ENCODE measurements around the gene NTRK3.

Gene NTRK3

DNA sequence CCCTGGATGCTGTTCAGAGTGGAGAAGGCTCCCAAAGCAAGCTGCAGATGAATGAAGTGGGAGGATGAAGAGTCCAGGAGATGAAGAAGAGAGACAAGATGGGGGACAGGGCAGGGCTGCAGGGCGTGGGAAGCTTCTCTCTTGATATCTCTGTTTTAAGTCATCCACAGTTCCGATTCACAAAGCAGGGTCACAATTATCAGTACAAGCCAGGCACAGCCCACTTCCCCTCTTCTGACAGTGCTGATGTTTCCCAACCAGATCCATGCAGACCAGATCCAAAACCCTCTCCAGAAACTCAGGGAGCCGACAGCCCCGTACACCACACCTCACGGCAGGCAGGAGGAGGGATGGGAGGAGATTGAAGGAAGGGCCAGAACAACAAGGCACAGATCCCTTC, 31.1 kb downstream of the NTRK3 start:
- DNase-seq = no peak

DNA sequence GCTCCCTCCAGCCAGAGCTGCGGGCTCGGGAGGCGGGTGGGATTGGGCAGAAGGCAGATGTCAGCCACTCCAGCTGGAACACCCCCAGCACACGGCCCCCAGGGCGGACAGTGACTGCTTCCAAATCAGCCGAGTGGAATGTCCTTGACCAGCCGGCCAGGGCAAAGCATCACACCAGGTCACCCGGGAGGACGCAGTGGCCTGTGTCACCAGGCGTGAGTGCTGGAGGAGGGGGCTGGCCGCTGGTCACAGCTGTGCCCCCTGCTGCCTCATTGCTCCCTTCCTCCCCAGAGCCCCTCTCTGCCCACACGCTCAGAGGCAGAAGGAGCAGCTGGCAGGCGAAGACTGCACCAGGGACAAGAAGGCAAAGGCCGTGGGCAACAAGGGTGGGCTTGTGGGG, 33.5 kb downstream of the NTRK3 start:
- no peak for DNase-seq

DNA sequence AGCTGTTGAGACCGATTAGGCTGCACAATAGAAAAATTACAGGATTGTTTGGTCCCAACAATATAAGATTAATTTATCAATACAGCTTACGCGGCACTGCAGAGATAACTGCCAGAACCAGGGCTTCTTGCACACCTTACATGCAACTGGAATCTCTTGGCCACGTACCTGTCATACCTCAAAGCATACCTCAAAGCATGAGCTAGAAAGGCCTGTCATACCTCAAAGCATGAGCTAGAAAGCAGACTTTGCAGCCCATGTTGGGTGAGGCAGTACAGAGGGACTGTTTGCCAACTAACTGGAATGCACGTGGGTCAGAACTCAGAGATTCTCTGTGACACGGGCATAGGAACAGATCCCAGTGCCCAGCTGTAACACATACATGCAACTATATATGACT, 34.7 kb downstream of the NTRK3 start:
- DNase-seq = no peak

DNA sequence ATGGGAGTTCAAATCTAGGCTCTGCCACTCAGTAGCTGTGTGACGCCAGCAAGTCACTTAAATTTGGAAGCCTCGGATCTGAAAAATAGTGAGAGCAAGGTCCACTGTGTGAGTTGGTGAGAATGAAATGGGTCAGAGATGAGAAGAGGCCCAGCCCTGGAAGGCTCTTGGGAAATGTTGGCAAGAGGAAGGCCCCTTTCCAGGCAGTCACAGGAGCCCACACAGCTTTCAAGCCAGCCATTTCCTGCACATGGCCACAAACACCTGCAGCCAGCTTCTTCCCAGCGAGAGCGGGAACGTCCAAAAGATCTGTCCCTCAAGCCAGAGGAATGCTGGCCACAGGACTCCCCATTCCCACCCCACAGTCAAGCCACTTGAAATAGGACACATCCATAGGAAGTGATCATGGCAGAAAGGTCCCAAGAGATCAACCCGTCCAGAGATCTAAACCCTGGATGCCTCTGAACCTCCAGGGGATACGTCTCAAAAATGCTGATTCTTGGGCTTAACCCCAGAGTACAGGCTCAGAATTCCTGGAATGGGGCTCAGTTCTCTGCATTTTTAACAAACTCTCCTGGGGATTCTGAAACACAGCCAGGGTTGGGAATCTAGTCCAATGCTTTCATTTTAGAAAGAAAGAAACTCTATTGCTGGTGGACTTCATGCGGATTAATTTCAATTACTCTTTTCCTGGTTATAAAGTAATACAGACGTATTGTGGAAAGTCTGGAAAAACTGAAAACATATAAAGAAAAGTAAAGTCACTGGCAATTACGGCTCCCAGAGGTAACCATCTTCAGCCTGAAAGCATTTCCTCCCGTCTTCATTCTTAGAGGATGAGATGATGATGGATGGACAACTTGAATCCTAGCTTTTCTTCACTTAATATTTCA, 35.9 kb downstream of the NTRK3 start:
- no peak for DNase-seq

DNA sequence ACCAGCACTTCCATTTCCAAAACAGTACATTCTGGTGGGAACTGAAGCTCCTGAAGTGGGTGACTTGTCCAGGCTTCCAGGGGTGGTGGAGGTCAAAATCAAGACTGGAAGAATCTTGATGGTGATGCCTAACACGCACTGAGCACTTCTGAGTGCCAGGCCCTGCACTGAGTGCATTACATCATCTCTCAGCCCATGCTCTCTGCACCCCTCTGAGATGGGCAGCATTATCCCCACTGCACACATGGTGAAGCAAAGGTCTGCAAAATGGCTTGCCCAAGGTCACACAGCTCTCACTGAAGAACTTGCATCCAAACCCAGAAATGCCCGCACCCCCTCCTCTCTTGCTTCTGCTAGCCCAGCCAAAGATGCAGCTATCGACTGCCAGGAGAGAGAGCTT, 36.9 kb downstream of the NTRK3 start:
- no peak for DNase-seq

DNA sequence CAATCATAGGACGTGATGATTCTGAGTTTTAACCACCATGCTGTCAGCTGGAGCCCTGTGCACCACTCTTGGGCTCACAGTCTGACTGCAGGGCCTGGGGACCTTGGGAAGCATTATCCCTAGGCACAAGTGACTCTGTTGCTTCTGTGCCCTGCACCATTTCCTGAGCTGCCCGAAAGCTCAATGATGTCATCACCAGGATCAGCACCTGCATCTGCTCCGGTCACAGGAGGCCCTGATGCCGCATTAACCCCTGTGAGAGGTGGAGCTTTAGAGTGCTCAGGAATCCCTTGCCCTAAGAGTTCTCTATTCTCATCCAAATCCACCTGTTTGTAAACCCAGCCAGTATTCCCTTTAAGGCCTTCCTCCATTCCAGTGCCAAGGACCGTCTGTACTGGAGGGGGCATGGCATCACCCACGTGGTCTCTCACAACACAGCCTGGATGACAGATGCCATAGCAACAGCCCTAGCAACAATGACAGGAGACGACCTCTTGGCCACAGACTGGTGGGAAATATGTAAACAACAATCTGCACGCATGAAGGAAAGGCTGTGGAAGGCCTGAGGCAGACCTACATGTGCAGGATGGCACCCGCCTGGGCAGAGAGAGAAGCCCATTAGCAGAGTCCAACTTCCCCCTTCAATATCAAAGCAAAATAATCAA, 37.9 kb downstream of the NTRK3 start:
- peak; percentile 8 for DNase-seq

DNA sequence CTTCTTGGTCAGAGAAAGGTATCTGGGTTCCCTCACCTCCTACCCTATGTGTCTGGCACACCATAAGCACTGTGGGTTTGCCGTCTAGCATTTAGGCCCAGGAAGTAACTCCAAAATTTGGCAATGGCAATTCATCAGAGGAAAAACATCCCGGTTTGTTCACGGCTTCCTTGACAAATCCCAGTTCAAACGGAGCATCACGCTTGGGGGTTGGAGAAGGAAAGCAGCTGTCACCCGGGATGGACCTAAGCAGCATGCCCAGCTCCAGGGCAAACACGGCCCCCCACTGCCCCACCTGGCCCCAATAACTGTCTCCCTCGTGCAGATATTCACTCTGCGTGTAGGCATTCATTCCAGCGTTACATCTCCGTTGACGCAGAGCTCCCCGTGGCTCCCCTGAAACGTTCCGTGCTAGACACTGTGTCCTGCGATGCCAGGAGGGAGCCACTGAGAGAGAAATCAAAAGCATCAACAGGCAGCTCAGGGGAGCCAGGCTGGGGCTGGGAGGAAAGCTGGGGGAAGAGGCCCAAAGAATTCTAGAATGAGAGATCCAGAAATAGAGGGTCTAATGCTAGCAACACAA, 41.4 kb downstream of the NTRK3 start:
- DNase-seq = no peak

DNA sequence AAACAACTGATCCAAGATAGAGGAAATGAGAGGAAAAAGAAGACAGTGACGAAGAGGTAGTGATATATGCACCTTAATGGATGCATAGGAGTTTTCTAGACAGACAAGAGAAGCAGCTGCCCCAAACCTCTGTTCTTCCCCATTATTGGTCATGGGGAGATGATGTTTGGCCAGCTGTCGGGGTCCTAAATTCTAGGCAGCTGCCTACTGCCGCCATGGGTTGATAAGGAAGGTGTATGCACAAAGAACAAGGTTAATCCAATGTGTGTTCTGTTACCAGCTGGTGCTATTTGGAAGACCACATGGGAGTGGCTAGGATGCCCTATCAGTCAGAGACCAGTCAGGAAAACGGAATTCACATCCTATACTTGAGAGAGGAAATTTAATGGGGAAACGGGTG, 47.4 kb downstream of the NTRK3 start:
- DNase-seq = no peak

DNA sequence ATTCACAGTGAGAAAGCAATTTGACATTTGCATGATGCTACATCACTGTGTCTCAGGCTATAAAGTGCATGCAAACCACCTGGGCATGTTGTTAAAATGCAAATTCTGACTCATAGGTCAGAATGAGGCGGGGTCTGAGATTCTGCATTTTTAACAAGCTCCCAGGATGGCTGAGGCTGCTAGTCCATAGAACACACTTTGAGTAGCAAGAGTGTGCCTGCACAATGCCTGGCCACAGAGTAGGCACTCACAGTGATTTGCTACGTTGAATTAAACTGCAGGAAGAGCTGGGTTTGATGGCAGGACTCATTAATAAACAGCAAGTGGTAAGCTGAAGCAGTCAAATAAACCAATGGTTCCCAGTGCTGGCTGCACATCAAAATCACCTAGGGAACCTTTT, 48.1 kb downstream of the NTRK3 start:
- DNase-seq = no peak

DNA sequence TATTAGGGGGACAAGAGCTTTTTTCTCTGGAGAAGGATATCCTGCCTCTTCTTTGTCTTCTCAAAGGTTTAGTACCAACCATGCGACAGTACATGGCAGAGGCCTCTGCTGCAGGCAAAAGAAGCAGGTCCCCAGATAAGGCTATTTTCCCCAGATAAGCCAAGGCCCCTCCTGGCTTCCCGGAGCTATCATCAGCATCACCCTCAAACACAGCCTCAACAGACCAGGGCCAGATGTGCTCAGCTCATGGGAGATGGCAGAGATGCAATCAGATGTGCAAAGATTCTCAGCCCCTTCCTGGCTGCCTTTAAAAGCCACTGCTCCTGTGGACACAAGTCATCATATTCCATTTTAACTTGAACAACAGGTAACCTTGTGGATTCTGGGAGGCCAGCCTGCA, 49.0 kb downstream of the NTRK3 start:
- no peak for DNase-seq

DNA sequence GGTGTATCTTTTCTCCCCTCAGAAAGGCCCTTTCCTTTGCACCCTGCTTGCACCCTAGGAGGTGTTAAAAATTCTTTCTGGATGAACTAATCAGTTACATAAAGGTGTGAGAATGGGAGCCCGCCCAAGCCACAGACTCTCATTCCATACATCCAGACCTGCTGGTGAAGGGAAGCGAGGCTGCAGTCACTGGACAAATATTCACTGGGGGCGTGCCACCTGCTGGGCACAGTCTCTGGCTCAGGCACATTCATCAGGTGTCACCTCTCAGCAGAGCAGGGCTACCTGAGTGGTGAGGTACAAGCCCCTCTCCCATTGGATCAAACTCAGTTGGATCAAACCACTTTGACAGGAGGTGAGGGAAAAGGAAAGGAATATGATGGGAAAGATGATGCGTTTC, 52.0 kb downstream of the NTRK3 start:
- no peak for DNase-seq

DNA sequence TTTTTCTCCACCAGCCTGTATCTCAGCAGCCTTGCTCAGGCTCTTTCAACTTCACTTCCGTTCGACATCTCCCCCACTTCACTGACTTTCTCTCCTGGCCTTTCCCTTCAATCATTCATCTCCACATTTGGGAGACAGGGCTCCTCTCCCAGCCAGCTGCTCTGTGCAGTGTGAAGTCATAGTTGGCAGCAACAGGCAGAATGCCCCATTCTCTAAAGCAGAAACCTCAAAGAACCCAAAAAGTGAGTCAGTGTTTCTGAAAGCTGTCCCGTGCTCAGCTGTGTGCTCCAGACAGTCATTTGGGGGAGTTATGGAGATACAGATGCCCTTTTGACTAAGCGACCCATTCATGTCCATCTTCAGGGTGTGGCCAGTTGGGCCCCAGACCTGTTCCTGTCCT, 54.3 kb downstream of the NTRK3 start:
- no peak for DNase-seq

DNA sequence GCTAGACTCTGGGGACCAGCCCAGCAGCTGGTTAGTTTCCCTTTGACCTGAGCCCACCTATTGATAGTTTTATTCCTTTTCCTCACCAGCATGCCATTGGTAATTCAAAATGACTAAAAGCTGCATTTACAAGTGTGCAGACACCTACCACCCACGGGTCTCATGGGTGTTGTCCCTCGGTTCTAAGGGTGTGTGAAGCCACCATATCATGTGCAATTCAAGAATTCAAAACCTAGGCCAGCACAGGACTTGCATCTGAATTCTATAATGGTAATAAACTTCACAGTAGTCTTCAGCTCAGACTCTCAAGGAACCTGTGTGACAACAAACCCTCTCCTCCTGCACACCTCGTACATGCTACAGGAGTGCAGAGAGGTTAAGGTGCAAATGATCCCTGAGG, 55.3 kb downstream of the NTRK3 start:
- DNase-seq = no peak

DNA sequence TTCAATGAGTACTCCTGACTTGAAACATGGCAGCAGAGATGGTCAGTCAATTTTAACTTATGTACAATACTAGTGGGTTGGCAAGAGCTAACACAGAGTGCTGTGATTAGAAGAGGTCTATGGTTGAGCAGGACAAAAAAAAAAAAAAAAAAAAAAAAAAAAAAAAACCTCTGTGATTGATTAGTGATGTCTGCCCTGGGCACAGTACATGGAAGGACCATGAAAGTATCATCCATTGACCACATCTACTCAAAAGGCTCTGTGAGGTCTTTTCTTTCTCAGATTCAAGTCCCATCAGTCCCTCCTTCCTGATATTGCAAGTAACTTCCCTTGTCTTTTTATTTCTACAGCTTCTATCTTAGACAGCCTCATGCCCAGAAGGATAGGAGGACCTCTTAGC, 59.6 kb downstream of the NTRK3 start:
- DNase-seq = no peak

DNA sequence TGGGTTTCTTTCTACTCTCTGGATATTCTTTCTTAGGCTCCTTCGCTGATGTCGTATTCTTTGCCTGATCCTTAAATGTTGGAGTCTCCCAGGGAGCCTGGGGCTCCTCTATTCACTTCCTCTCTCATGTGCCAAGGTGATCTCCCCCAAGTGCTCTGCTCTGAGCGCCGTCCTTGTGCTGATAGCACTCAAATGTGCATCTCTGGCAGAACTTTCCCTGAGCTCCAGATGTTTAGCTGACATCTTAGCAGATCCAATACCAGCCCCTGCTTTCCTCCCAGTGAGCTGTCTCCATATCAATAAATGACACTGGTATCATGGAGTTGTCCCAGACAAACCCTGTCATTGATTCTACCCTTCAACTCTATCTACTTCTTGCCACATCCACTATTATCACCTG, 62.4 kb downstream of the NTRK3 start:
- DNase-seq = no peak

DNA sequence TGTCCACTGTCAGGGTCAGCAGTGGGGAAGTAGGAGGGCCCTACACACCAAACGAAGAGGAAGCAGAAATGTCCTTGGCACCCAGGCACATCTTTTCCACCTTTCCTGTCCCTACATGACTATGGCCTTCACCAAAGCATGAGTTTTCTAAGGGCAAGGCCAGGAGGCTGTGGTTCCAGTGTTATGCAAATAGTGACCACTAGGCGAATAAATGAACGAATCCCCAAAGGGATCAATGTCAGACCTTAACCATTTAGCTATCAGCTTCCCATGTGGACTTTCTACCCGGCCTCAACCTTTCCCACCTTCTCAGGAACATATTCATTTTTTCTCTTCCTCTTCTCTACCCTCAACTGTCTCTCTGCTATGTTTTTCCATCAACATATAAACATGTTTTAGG, 63.1 kb downstream of the NTRK3 start:
- no peak for DNase-seq

DNA sequence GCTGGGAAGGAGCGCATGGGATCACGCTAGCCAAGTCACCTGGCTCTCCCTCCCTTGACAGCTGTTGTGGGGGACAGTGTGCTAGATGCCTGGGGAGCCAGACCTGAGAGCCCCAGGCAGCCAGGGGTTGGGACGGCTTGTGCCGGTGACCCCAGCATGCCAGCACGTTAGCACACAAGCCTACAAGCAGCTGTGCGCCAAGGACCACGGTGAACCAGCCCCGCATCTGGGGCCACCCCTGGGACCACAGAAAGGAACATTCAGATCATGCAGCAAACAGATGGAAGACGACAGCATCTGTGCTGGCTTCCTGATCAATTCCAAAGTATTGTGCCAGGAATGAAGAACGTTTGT, 64.8 kb downstream of the NTRK3 start:
- DNase-seq = no peak

DNA sequence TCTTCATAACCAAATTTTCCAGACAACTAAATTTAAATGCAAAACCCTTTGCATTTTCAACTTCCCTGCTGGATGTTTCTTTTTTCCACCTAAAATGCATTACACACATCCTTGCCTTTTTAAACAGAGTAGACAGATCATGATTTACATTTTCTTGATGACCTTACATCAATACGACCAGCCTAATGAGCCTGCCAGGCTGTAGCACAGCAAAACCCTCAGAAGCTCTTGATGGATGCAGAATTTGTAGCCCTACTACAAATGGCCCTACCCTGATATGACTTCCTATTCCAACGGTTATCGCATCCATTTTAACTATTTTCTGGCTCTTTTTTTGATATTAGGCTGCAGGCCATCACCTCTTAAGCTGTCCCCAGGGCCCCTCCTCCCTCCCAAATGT, 66.3 kb downstream of the NTRK3 start:
- no peak for DNase-seq

DNA sequence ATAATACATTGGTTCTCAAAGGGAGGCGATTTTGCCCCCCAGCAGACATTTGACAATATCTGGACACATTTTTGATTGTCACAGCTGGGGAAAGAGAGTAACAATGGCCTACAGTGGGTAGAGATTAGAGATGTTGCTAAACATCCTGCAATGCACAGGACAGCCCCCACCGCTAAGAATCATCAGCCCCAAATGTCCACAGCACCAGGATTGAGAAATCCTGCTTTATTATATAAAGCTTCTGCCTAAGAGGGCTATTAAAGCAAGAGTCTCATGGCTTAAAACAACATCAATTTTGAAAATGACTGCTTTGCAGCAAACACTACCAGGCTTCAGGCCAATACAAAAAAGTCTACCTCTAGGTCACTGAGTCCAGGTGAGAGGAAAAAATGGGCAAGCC, 68.2 kb downstream of the NTRK3 start:
- no peak for DNase-seq

DNA sequence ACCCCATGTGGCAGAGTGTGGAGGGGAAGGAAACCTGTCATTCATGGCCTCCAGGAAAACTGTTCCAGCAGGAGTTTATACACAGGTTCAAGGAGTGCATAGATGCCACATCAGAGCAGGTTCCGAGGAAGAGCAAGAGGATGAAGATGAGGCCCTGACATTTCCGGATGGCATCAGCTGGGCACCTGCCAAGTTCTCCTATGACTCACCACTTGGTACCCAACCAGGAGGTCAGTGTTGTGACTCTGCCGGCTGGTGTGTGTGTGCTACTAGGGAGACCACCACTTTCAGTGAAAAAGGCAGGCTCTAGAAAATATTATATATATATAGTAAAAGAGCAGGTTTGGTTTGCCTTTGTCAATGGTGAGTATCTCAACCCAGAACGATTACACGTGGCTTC, 69.3 kb downstream of the NTRK3 start:
- peak; percentile 74 for DNase-seq

DNA sequence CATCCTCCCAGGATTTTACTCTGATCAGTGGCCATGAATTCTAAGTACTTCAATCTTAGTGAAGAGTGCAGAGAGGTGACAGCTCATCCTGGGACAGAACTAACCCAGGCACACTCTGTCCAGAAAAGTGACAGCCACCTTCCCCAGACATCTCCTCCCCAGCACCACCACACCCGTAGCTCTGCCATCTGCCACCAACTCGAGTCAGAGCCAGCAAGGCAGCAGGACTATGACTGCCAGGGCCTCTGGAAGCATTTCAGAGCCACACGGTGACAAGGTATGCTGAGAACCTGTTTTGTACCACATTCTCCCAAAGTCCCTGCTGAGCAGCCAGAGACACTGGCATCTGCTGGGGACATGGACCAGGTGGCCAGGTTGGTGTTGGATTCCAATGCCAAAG, 71.0 kb downstream of the NTRK3 start:
- DNase-seq = no peak

DNA sequence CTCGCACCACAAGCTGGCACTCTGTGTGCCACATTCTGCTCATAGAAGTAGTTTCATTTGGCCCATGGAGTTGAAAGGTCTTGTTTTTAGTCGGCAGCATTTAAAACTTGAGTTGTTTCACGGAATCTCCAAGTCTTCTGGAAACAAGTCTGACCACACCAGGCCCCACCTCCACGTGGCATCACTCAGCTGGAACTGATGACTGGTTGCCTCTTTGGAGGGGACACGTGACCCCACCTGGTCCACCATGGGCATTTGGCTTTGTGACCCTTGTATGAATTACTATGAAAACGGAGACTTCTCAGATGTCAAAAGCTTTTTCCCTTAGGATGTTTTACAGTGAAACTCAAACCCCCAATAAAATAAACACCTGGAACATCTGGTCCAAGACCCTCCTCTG, 74.9 kb downstream of the NTRK3 start:
- DNase-seq = no peak

DNA sequence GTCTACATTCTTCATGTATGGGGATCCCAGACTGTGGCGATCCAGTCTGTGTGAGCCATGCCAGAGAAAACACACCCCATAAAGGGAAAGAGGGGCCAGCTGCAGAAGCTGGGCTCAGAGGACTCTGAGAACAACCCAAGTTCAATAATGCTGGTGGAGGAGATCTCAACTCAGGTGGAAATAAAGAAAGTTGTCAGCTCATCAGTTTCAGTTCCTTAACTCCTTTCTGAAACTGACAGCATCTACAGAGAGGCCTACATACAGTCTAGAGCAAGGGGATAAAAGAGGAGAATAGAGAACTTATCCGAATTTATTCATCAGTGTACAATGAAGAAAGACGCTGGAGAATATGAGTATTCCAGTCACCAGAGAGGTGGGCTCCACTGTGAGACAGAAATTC, 77.0 kb downstream of the NTRK3 start:
- peak; percentile 89 for DNase-seq

DNA sequence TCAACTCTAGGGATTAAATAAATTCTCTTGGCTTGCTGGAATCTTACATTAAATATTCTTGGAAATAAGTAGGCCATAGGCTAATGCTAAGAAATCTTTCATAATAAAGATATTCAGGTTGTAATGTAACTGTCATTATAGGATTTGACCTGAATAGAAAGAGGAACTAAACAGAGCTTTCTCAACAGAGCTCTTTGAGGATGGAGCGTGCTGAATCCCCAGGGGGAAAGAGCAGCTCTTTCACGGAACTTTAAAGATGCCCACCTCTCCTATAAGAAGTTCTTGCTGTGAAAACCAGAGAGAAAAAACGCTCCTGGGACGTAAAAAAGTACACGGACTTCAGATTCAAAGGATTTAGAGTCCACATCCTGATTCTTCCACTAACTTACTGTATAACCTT, 77.9 kb downstream of the NTRK3 start:
- peak; percentile 11 for DNase-seq

DNA sequence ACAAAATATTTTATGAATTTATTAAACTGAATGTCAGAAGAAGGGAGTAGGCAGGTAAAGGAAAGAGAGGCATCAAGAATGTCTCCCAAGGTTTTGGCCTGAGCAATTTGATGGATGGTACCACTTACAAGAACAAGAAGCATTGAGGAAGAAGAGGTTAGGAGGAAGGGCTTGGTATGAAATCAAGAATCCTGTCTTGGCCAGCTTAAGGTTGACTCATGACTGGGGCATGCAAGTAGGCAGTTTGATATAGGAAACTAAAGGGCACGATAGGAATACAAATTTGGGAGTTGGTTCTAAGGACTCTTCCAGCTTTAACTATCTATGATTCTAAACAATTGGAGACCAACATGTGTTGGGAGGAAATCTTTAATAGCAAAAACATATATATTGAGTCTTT, 79.1 kb downstream of the NTRK3 start:
- DNase-seq = no peak

Data from RPMI8226 (cell line).